ENCODE measurements around the gene NXPH3. TPM values are rescaled to one million over a fixed set of nuclear protein-coding genes. Genes with fewer than 3 reads are reported as not detected.

Gene NXPH3
- total and polyA plus RNA-seq, 2 of the 13 experiments (the other 11 are each of a cell fraction or from before 2014, with no cell fraction given) = 0.04 to 0.58 TPM

GRCh38 chr17:49556223-49556943 is 19.3 kb upstream of the NXPH3 start (continued):
- peak; percentile 94 to 97 for TF ChIP-seq HMGXB4 (CRISPR knock-in tag; IDR thresholded peaks at IDR 0.05; ENCODE audit: borderline replicate concordance in 1 of 2, low read depth in 1 of 2)
- peak; percentile 41; the same call in 1 of the 2 replicates for TF ChIP-seq TBX2 (CRISPR knock-in tag; IDR thresholded peaks at IDR 0.05; ENCODE audit: borderline replicate concordance)
- TF ChIP-seq ZNF121 (CRISPR knock-in tag; IDR thresholded peaks at IDR 0.05) = no peak; the same call in 1 of the 2 replicates
- peak; percentile 68; the same call in 1 of the 2 replicates for TF ChIP-seq NFKB2 (CRISPR knock-in tag; IDR thresholded peaks at IDR 0.05; ENCODE audit: borderline replicate concordance)
- peak; percentile 65 for TF ChIP-seq U2AF1 (optimal IDR thresholded peaks at IDR 0.05; ENCODE audit: low read depth, low read length)
- TF ChIP-seq, protein P1, sequence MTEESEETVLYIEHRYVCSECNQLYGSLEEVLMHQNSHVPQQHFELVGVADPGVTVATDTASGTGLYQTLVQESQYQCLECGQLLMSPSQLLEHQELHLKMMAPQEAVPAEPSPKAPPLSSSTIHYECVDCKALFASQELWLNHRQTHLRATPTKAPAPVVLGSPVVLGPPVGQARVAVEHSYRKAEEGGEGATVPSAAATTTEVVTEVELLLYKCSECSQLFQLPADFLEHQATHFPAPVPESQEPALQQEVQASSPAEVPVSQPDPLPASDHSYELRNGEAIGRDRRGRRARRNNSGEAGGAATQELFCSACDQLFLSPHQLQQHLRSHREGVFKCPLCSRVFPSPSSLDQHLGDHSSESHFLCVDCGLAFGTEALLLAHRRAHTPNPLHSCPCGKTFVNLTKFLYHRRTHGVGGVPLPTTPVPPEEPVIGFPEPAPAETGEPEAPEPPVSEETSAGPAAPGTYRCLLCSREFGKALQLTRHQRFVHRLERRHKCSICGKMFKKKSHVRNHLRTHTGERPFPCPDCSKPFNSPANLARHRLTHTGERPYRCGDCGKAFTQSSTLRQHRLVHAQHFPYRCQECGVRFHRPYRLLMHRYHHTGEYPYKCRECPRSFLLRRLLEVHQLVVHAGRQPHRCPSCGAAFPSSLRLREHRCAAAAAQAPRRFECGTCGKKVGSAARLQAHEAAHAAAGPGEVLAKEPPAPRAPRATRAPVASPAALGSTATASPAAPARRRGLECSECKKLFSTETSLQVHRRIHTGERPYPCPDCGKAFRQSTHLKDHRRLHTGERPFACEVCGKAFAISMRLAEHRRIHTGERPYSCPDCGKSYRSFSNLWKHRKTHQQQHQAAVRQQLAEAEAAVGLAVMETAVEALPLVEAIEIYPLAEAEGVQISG (CRISPR knock-in tag; IDR thresholded peaks at IDR 0.05) = peak; percentile 81
- TF ChIP-seq, protein P2, sequence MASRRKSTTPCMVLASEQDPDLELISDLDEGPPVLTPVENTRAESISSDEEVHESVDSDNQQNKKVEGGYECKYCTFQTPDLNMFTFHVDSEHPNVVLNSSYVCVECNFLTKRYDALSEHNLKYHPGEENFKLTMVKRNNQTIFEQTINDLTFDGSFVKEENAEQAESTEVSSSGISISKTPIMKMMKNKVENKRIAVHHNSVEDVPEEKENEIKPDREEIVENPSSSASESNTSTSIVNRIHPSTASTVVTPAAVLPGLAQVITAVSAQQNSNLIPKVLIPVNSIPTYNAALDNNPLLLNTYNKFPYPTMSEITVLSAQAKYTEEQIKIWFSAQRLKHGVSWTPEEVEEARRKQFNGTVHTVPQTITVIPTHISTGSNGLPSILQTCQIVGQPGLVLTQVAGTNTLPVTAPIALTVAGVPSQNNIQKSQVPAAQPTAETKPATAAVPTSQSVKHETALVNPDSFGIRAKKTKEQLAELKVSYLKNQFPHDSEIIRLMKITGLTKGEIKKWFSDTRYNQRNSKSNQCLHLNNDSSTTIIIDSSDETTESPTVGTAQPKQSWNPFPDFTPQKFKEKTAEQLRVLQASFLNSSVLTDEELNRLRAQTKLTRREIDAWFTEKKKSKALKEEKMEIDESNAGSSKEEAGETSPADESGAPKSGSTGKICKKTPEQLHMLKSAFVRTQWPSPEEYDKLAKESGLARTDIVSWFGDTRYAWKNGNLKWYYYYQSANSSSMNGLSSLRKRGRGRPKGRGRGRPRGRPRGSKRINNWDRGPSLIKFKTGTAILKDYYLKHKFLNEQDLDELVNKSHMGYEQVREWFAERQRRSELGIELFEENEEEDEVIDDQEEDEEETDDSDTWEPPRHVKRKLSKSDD (CRISPR knock-in tag; IDR thresholded peaks at IDR 0.05; ENCODE audit: low read depth) = no peak
- TF ChIP-seq ZNF788 (CRISPR knock-in tag; IDR thresholded peaks at IDR 0.05; ENCODE audit: borderline replicate concordance) = peak; percentile 78; the same call in 1 of the 2 replicates
- TF ChIP-seq KAT8 (CRISPR knock-in tag; IDR thresholded peaks at IDR 0.05) = peak; percentile 83
- 0 out of 2 replicates have a peak, but pooled peaks have one; percentile 43 for TF ChIP-seq ZNF451 (CRISPR knock-in tag; IDR thresholded peaks at IDR 0.05)
- peak; percentile 72 for TF ChIP-seq GATAD2A (CRISPR knock-in tag; IDR thresholded peaks at IDR 0.05)
- peak; percentile 86 for TF ChIP-seq CBFB (CRISPR knock-in tag; IDR thresholded peaks at IDR 0.05)
- TF ChIP-seq, protein P3, sequence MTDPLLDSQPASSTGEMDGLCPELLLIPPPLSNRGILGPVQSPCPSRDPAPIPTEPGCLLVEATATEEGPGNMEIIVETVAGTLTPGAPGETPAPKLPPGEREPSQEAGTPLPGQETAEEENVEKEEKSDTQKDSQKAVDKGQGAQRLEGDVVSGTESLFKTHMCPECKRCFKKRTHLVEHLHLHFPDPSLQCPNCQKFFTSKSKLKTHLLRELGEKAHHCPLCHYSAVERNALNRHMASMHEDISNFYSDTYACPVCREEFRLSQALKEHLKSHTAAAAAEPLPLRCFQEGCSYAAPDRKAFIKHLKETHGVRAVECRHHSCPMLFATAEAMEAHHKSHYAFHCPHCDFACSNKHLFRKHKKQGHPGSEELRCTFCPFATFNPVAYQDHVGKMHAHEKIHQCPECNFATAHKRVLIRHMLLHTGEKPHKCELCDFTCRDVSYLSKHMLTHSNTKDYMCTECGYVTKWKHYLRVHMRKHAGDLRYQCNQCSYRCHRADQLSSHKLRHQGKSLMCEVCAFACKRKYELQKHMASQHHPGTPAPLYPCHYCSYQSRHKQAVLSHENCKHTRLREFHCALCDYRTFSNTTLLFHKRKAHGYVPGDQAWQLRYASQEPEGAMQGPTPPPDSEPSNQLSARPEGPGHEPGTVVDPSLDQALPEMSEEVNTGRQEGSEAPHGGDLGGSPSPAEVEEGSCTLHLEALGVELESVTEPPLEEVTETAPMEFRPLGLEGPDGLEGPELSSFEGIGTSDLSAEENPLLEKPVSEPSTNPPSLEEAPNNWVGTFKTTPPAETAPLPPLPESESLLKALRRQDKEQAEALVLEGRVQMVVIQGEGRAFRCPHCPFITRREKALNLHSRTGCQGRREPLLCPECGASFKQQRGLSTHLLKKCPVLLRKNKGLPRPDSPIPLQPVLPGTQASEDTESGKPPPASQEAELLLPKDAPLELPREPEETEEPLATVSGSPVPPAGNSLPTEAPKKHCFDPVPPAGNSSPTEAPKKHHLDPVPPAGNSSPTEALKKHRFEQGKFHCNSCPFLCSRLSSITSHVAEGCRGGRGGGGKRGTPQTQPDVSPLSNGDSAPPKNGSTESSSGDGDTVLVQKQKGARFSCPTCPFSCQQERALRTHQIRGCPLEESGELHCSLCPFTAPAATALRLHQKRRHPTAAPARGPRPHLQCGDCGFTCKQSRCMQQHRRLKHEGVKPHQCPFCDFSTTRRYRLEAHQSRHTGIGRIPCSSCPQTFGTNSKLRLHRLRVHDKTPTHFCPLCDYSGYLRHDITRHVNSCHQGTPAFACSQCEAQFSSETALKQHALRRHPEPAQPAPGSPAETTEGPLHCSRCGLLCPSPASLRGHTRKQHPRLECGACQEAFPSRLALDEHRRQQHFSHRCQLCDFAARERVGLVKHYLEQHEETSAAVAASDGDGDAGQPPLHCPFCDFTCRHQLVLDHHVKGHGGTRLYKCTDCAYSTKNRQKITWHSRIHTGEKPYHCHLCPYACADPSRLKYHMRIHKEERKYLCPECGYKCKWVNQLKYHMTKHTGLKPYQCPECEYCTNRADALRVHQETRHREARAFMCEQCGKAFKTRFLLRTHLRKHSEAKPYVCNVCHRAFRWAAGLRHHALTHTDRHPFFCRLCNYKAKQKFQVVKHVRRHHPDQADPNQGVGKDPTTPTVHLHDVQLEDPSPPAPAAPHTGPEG (CRISPR knock-in tag; IDR thresholded peaks at IDR 0.05) = 0 out of 2 replicates have a peak, but pooled peaks have one; percentile 23
- TF ChIP-seq SMC3 (IDR thresholded peaks at IDR 0.05; ENCODE audit: low read length) = peak; percentile 62; the same call in 1 of the 2 replicates
- TF ChIP-seq YY1 (IDR thresholded peaks at IDR 0.05; ENCODE audit: insufficient read depth, insufficient replicate concordance, low read depth, low read length) = peak; percentile 74

Data from HepG2 (cell line).